GM15510 (cell line): ENCODE results near the gene HS3ST5.

Experiments
- POLR2A ChIP-seq: IDR thresholded peaks from 3 replicates; pipeline ENCODE4 v1.6.1; 2011; ENCODE audit warnings: borderline replicate concordance; ENCODE audit not compliant: insufficient read length; ENCODE audit errors: extremely low read depth

The HS3ST5 gene

DNA sequence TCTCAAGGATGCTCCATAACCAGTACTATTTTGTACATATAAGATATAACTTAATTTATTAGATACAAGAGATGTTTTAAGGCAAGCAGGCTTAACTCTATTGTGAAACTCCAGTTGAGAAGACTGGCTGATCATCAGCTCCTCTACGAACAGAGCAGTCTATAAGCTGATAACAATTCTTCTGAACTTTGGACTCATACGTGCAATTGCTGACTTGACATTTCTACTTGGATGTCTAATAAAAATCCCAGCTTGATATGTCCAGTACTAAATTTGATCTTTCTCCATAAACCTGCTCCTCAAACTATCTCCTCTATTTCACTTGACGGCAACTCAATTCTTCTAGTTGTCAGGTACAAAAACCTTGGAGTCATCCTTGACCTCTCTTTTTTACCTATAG lies 141.9 kb downstream of the HS3ST5 start:
- no peak for TF ChIP-seq POLR2A

DNA sequence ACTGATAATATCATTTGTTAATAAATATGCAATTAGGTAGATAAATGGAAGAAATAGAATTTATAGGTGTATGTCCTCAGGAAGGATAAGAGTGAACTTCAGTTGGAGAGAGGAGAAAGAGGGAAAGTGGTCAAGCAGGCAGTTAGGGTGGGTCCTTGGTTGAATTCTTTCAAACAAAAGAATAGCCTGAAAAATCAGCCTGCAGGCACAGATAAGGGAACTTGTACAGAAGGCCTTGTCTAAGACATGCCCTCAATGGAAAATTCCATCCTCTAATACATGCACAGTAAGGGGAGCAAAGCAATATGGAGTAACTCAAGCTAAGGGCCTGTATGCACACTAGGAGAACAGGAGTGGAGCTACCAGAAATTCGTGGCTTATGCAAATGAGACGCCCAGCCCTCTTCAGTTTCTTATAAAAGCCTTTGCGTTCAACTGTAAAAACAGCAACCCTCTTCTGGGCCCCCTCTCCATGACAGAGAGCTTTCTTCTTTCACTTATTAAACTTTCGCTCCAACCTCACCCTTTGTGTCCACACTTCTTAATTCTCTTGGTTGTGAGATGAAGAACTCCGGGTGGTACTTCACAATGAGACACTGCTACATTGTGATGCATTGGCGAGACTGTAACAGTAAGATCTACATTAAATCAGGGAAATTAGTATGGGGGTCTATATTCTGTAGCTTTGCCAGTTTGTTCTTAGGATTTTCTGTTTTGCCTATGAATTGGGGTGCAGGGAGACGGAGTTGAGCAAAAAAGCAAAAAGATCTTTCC lies 147.0 kb downstream of the HS3ST5 start:
- TF ChIP-seq POLR2A, result no peak

DNA sequence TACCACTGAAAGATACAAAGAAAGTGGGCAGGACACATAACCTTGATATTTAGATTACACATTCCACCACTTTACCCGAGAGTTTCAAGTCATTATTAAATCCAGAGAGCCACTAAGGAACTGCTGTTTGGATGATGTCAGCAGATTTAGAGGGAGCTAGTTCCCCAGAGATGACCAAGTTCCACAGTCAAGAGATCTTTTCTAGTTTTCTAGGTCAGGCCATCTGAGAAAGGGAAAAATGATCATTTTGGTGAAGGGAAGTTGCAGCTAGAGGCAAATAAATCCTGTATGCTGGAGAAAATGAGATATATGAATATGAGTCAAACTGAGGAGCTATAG lies 147.8 kb downstream of the HS3ST5 start:
- TF ChIP-seq POLR2A, result no peak

DNA sequence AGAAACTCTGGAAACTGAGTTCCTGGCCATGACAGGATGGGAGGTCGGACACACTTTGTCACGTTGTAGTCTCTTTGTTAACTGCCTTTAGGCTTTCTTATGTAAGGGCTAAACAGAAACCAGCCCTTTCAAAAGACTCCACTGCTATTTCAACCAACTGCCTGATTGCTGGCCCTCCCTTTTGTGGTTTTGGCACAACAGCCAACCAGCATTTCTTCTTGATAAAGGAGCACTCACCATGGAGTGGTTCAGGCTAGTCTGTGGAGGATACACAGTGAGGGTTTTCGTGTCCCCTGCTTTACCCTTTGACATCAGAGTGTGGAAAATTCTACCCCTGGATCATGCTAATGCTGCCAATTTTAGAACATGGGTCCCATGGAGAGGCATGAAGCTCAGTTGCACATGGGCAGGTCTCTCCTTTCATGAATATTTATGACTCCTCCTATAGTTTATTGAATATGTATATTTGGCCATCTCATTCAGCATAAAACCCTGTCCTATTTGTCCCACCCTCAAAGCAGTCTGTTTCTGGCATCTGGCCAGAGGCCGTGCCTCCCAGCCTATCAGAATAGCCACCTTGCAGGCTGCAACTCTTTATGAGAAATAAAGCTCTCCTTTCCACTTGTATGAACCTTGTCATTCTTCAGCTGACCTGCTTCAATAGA lies 148.3 kb downstream of the HS3ST5 start:
- no peak for TF ChIP-seq POLR2A

DNA sequence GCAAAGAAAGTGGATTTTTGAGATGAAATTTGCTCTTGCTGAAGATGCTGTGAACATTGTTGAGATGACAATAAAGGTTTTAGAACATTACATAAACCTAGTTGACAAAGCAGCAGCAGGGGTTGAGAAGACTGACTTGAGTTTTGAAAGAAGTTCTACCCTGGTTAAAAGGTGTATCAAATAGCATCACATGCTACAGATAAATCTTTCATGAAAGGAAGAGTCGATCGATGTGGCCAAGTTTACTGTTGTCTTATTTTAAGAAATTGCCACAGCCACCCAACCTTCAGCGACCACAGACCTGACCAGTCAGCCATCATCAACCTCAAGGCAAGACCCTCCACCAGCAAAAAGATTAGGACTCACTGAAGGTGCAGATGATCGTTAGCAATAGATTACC lies 155.3 kb downstream of the HS3ST5 start:
- TF ChIP-seq POLR2A, result no peak

DNA sequence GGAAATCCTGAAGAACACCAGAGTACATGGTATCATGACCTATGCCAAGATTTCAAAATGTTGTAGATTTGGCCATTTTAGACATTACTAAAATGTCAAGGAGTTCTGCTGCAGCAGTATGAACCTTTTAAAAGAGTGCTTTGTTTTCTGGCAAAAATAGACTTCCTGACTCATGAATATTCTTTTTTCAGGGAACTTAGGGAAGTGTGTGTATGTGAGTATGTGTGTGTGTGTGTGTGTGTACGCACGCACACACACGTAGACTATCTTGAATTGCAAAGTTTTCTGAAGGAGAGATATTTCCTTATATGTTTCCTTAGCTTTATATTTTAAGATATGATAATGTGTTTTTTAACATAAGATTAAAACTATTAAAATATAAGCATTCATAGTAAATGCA lies 161.2 kb downstream of the HS3ST5 start:
- TF ChIP-seq POLR2A, result no peak

DNA sequence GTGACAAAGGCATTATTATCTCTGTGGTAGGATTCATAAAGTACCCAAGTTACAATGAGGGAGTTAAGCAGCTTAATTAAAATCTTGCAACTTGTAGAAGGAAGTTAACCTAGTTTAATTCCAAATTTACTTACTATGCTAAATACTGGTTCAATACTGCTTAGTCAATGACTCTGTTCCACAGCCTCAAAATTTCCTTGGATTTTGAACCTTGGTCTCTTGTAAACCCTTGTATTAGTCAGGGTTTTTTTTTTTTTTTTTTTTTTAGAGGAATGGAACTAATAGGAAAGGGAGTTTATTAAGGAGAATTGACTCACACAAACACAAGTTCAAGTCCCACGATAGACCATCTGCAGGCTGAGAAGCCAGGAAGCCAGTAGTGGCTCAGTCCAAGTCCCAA lies 163.4 kb downstream of the HS3ST5 start:
- TF ChIP-seq POLR2A, result no peak

DNA sequence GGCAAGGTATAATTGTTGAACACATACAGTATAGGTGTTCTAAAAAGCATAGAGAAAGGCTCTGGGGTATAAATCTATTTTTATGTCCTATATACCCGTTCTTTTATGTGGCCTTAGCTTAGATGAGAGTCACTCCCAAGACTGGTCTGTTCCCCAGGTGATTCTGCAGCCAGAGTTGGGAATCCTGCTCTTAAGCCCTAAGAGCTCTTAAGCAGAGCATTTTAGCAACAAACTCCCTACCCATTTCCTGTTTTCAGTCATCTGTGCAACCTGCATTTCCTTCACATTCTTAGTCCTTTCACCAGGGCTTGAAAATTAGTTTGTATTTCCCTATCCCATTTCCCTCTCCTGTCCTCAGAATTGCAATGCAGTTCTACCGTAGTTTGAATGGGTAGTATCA lies 166.1 kb downstream of the HS3ST5 start:
- no peak for TF ChIP-seq POLR2A

DNA sequence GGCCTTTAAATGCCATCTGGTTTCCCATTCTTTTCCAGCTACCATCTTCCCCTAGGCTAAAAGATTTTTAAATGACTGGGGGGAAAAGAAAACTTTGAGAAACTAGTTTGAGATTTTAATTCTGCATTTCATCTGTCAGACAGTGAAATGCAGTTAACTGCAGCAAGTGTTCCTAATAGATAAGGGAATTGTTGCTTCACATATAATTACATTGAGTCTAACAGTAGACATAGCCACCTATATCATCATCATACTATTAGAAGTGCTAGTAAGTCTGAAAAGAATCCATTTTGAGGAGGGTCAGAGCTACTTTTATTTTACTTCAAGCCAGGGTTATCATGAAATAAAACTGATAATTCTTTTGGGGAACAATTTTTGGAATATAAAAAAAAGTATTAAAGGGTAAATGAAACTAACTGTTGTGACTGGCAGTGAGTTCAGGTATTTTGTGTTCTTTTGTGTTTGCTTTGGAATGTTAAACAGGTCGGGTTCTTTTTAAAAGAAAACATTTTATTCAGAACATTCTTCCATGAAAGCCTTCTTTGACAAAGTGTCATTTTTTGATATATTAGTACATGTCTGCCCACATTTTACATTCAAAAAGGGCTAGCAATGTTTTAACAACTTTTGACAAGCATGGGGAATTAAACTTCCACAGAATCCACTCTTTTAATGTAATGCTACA lies 170.1 kb downstream of the HS3ST5 start:
- no peak for TF ChIP-seq POLR2A

DNA sequence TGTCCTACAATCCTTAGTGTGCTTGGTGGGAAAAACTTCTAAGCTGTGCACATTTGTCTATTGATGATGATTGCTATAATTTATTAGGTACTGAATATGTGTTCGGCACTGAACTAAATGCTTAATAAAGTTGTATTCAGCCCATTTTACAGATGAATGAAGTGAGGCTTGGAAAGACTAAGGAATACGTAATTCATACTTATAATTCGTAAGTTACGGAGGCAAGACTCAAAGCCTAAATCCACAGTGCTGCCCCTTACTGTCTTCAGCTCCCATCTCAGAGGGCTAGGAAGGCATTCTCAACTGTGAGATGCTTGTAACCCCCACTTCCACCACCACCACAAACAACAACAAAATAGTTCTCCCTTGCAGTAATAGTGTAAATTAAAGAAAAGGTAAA lies 171.3 kb downstream of the HS3ST5 start:
- TF ChIP-seq POLR2A, result no peak

DNA sequence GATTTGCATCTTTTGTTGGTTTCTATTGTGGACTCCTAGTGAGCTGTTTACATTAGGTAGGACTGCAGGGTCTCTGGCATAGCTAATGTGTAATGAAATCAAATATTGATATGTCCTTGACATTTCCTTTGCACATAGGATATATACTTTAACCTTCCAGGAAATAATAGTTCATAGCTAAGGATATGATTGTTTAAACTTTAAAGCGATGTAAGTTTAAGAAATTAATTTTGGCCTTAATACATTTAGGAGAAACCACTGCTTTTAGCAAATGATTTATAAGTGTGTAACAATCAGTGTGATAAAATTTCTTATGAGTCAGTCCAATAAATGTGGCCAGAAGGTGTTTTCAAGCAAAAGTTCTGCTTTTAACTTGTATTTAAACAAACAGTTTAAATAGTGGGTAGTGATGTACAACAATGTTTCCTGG lies 171.8 kb downstream of the HS3ST5 start:
- no peak for TF ChIP-seq POLR2A

DNA sequence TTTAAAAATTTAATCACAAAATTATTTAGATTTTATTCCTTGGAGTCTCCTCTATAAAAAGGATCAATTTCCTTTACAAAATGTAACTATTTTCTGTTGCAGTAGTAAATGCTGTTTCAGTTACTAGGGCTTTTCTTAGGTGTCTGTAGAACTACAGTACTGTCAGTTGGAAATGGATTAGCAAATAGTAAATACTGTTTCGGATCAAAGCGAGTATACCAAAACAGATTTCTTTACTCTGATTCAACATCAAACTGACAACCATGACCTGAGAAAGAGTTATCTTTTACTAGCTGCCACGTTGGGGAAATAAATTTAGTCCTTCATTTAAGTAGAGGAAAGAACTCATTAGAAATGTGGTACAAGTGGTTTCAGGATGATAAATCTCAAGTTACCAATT lies 172.5 kb downstream of the HS3ST5 start:
- TF ChIP-seq POLR2A, result no peak

DNA sequence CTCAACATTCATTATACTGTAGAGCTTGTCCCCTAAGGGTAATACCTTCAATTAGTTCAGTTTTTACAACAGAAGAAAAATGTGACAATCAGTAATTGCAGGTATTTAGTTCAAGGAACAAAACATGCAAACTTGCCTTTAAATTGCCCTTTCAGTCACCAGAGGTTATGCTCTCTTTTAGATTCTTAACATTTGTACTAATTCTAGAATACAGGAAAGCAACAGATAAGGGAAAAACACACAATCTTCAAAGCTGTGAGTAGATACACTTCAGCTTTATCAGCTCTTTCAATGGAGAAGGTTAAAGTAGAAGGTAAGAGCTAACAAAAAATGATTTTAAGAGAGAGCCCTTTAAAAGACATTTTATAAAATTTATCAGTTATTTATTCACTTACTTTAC lies 173.1 kb downstream of the HS3ST5 start:
- TF ChIP-seq POLR2A, result no peak

DNA sequence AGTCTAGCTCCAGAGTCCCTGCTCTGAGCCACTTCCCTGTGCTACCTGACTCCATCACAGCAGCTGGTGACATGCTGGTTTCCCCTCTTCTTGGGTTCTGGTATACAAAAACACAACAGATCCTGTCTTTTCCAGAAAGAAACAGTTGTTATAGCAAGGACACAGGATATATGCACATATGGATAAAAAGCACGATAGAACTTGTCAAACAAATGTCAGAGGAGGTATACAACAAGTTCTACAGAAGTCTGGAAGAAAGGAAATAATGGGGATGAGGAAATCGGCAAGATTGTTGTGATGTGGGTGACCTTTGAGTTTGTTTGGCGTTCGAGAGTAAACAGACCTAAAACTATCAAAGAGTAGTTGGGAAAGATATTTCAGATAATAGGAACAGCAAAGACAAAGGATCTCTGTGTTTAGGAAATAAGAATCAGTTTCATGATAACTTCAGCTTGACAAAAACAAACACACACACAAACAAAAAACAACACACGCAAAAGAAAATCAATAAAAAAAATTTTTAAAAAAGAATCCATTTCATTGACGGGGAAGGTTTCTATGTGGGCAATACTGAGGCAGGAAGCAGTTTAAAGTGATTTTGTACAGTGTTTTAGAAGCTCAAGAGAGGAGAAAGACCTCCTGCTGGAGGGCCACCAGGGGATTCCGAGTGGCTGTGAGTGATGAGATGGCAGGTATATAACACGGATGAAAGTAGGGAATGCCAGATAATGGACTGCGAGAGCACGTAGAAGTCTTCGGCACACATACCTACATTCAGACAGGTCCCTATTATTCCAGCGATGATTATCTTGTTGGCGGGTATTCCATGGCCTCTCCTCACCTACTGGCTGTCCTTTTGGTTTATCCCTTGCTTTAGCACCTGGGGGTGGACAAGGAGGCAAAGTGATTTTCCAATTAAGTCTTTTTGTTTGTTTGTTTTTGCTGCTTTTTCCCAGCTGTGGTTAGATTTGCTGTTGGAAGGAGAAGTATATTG lies 174.9 kb downstream of the HS3ST5 start:
- TF ChIP-seq POLR2A, result no peak

DNA sequence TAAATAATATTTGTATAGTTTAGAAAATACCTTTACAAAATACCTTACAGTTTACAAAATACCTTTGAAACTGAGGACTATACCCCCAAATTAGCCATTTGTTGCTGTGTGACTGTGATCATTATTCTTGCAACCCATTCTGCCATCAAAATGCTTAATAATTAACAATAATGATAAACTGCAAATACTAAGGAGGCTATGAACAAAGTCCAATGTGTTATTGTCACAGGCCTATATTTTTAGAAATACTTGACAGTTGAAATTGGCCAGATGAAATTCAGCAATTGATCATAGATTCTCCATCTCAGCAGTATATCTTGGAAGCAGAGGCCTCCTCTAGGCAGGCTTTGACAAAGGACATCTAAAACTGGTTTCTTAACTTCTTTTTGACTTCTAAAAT lies 178.6 kb downstream of the HS3ST5 start:
- TF ChIP-seq POLR2A, result no peak

DNA sequence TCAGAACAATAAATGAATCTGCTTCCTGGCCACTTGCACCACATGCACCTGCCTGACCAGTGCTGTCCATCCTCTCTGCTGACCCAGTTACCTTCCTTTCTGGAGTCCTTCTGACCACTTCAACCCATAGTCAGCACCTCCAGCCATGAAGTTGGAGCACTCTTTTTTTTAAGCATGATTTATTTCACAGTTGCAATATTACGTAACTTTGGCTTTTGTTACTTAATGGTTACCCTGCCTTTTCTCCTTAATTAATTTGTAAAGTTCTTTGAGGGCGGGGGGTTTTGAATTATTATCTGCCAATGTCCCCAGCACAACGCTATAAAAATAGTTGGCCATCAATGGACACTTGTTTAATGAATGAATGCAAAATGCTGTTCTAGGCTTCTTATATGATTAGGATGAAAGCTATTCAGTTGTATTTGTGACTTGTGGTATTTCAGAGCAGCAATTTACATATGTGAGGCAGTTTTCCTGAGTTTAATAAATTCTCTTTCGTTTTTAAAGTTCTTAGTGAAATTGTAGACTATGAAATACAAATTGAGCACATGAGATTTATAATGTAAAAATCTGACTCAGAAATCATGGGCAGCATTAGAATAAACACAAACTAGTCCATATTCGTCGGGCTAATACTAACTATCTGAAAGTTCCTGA lies 180.0 kb downstream of the HS3ST5 start:
- TF ChIP-seq POLR2A, result no peak
